GM06990 (cell line): ENCODE results near the gene PTH1R.

Experiments used
- DNase-seq: peaks from one replicate; pipeline ENCODE4 v3.0.0-alpha.2; 2011; ENCODE audit not compliant: insufficient read length; ENCODE audit errors: extremely low read depth
- H3K27me3 ChIP-seq: replicated peaks from 2 replicates; pipeline ENCODE4 v1.6.0; 2011; ENCODE audit warnings: low read length; ENCODE audit not compliant: control insufficient read depth, insufficient read depth
- H3K36me3 ChIP-seq: 2 replicates; pipeline ENCODE4 v1.5.1; 2011; ENCODE audit warnings: low read length; ENCODE audit not compliant: control insufficient read depth, insufficient read depth
- H3K4me3 ChIP-seq: replicated peaks from 2 replicates; pipeline ENCODE4 v1.5.1; 2011; ENCODE audit warnings: low read depth, mild to moderate bottlenecking, control low read depth, low read length
- CTCF ChIP-seq: IDR thresholded peaks from 2 replicates; pipeline ENCODE4 v1.5.1; 2011; ENCODE audit warnings: low read length, control low read depth, mild to moderate bottlenecking, inconsistent platforms; ENCODE audit not compliant: insufficient read depth, poor library complexity, severe bottlenecking

The PTH1R gene

DNA sequence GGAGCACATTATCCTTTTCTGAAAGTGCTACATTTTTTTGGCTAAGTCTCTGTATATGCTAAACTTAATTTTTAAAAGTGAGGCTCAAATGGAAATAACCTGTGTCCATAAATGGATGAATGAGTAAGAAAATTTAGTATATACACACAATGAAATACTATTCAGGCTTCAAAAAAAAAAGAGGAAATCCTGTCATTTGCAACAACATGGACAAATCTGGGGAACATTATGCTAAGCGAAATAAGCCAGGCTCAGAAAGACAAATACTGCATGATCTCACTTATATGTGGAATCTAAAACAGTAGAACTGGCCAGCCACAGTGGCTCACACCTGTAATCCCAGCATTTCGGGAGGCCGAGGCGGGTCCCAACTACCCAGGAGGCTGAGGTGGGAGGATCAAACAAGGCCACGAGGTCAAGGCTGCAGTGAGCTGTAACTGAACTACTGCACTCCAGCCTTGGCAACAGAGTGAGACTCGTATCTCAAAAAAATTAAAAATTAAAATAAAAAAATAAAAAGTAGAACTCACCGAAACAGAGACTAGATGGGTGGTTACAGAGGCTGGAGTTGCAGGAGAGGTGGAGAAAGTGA lies 73.2 kb downstream of the PTH1R start:
- H3K4me3 ChIP-seq = no peak overlapping the region
- no peak for TF ChIP-seq CTCF
- no peaks in the 10 kb centered on the region for H3K27me3 ChIP-seq
- DNase-seq = no peak
- H3K36me3 ChIP-seq = peaks cover 15% of the 10 kb centered on the region

DNA sequence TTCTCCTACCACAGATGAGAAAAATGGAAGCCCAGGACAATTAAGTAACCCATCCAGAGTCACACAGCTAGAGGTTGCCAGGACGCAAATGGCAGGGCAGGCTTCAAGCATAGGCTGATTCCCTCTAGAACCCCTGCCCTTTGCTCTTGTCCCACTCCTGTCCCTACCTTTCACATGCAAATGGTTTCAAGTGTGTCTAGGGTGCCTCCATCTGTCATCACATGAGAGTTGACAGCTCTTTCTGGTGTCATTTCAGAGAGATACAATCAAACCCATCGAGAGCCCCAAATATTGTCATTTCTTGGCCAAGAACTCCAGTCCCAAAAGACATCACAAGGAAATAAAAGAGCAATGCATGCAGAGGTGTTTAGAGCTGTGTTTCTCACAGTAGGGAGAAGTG lies 75.3 kb downstream of the PTH1R start:
- DNase-seq = no peak
- no peak for TF ChIP-seq CTCF
- Histone ChIP-seq H3K27me3 (no peaks in the 10 kb centered on the region), H3K4me3 (no peak overlapping the region; the same call in 1 of the 2 replicates), H3K36me3 (peaks cover 3% of the 10 kb centered on the region)
